ENCODE data around the gene USE1.
A peak's percentile ranks its signal among the peaks of the same experiment; 100 is the strongest.

USE1 gene

GRCh38 chr19:17235971-17236777 lies 21.0 kb downstream of the USE1 start:
- DNase-seq (ENCODE audit: low read depth): peak; percentile 79
- peak overlapping the region; percentile 70 for H3K4me3 ChIP-seq (ENCODE audit: low read depth, low read length)
- TF ChIP-seq POLR2A (IDR thresholded peaks at IDR 0.05; ENCODE audit: extremely low read depth, insufficient read length) (peak; percentile 31), MYC (IDR thresholded peaks at IDR 0.05; ENCODE audit: low read depth, low read length) (no peak)
- TF ChIP-seq, protein P1, sequence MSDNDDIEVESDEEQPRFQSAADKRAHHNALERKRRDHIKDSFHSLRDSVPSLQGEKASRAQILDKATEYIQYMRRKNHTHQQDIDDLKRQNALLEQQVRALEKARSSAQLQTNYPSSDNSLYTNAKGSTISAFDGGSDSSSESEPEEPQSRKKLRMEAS (IDR thresholded peaks at IDR 0.05; ENCODE audit: low read depth, low read length): no peak
- TF ChIP-seq, protein P2, sequence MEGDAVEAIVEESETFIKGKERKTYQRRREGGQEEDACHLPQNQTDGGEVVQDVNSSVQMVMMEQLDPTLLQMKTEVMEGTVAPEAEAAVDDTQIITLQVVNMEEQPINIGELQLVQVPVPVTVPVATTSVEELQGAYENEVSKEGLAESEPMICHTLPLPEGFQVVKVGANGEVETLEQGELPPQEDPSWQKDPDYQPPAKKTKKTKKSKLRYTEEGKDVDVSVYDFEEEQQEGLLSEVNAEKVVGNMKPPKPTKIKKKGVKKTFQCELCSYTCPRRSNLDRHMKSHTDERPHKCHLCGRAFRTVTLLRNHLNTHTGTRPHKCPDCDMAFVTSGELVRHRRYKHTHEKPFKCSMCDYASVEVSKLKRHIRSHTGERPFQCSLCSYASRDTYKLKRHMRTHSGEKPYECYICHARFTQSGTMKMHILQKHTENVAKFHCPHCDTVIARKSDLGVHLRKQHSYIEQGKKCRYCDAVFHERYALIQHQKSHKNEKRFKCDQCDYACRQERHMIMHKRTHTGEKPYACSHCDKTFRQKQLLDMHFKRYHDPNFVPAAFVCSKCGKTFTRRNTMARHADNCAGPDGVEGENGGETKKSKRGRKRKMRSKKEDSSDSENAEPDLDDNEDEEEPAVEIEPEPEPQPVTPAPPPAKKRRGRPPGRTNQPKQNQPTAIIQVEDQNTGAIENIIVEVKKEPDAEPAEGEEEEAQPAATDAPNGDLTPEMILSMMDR (IDR thresholded peaks at IDR 0.05; ENCODE audit: low read depth, low read length): no peak

DNA sequence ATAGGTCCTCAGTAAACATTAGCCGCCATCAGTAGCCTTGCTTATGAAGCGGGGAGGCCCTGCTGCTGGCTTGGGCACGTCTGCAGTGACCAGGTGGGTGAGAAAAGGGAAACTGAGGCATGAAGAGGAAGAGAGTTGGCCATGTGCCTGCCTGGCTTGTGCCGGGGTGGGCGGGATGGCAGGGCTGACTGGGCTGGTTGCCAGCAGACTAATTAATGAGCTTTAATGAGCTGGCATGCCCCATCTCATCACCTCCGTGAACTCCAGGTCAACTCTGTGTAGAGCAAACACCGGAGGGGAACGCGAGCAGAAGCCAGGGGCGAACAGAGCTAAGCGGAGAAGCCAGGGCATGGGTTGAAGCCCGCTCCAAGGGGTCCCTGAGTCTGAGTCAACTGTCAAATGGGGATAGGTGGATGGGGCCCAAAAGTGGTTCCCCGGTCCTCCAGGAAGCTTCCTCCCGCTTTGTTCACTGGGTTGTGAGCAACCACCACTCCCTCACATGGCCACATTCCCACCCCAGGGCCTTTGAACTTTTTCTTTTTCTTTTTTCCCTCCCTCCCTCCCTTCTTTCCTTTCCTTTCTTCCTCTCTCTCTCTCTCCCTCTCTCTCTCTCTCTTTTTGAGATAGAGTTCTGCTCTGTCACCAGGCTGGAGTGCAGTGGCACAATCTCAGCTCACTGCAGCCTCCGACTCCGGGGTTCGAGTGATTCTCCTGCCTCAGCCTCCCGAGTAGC lies 21.8 kb downstream of the USE1 start:
- TF ChIP-seq, protein P2 (IDR thresholded peaks at IDR 0.05; ENCODE audit: low read depth, low read length): no peak
- TF ChIP-seq, protein P1 (IDR thresholded peaks at IDR 0.05; ENCODE audit: low read depth, low read length): no peak
- TF ChIP-seq POLR2A (IDR thresholded peaks at IDR 0.05; ENCODE audit: extremely low read depth, insufficient read length) (no peak), MYC (IDR thresholded peaks at IDR 0.05; ENCODE audit: low read depth, low read length) (no peak)
- H3K4me3 ChIP-seq (ENCODE audit: low read depth, low read length): no peak overlapping the region
- DNase-seq (ENCODE audit: low read depth): no peak

- DNase-seq (ENCODE audit: low read depth): no peak
- TF ChIP-seq POLR2A (IDR thresholded peaks at IDR 0.05; ENCODE audit: extremely low read depth, insufficient read length) (no peak), MYC (IDR thresholded peaks at IDR 0.05; ENCODE audit: low read depth, low read length) (no peak)
- TF ChIP-seq, protein P1 (IDR thresholded peaks at IDR 0.05; ENCODE audit: low read depth, low read length): no peak
- TF ChIP-seq, protein P2 (IDR thresholded peaks at IDR 0.05; ENCODE audit: low read depth, low read length): no peak
- no peak overlapping the region for H3K4me3 ChIP-seq (ENCODE audit: low read depth, low read length)
Observed at GRCh38 chr19:17237747-17238706, 22.9 kb downstream of the USE1 start.

DNA sequence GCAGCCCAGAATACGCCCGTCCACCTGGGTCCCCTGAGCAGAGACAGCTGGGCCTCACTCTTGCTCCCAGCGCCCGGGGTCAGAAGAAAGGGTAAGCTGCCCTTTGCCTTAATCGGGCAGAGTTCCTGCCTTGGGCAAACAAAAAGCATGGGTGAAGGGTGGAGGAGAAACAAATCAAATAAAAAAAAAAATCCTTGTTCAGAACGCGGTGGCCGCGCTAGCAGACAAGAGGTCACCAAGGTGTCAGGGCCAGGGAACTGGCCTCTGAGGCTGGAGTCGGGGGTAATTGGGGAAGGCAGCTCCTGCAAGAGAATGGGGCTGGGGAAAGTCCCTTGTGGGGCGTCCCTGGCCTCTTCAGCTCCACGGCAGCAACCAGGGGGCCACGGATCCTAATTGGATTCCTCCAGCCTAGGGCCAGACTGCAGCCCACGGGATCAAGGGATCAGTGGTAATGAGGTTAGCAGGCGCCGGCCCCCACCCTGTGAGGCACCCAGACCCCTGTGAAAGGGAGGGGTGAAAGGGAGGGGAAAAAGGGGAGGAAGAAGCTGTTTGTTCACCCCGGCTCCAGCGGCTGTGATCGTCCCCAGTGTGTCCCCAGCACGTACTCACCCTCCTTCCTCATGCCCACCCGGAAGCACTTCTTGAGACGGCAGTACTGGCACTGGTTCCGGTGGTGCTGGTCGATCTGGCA lies 25.1 kb downstream of the USE1 start:
- H3K4me3 ChIP-seq (ENCODE audit: low read depth, low read length): no peak overlapping the region
- TF ChIP-seq, protein P1 (IDR thresholded peaks at IDR 0.05; ENCODE audit: low read depth, low read length): no peak
- TF ChIP-seq MYC (IDR thresholded peaks at IDR 0.05; ENCODE audit: low read depth, low read length) (no peak), POLR2A (IDR thresholded peaks at IDR 0.05; ENCODE audit: extremely low read depth, insufficient read length) (no peak)
- TF ChIP-seq, protein P2 (IDR thresholded peaks at IDR 0.05; ENCODE audit: low read depth, low read length): no peak
- no peak for DNase-seq (ENCODE audit: low read depth)

All from NB4 (cell line).